ENCODE results near the gene AKNA. TPM values are rescaled to one million over a fixed set of nuclear protein-coding genes. Genes with fewer than 3 reads are reported as not detected.

The AKNA gene
- total RNA-seq, 3 donors from 2014 or later, result 20.1 to 52.0 (median 35.7) TPM

DNA sequence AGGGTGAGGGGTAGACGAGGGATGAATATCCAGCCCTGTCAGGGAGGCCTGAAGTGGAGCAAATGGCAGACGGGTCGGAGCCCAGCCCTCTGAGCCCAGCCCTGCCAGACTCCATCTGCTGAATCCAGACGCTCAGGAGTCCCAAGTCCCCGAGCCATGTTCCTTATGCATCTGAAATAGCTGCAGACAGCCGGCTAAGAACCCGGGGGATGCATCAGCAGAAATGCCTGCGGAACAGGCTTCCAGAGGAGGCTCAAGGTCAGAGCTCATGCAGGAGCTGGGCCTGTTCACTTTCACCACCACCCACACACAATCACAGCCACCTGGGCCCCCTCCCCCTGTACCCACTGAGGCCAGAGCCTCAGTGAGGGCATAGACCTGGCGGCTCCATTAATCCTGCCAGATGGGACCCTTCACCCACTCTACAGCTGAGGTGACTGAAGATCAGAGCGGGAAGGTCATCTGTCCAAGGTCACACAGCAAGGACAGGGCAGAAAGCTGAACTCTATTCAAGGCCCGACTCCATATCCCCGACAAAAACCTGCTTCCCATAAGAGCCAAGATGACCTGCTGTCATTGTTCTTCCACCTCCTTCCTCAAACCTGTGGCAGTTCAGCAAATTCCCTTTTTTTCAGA is 24.4 kb upstream of the AKNA start:
- no peak for TF ChIP-seq POLR2AphosphoS5 (IDR thresholded peaks at IDR 0.05)
- TF ChIP-seq, protein P1, sequence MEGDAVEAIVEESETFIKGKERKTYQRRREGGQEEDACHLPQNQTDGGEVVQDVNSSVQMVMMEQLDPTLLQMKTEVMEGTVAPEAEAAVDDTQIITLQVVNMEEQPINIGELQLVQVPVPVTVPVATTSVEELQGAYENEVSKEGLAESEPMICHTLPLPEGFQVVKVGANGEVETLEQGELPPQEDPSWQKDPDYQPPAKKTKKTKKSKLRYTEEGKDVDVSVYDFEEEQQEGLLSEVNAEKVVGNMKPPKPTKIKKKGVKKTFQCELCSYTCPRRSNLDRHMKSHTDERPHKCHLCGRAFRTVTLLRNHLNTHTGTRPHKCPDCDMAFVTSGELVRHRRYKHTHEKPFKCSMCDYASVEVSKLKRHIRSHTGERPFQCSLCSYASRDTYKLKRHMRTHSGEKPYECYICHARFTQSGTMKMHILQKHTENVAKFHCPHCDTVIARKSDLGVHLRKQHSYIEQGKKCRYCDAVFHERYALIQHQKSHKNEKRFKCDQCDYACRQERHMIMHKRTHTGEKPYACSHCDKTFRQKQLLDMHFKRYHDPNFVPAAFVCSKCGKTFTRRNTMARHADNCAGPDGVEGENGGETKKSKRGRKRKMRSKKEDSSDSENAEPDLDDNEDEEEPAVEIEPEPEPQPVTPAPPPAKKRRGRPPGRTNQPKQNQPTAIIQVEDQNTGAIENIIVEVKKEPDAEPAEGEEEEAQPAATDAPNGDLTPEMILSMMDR (IDR thresholded peaks at IDR 0.05), result no peak
- no peak for TF ChIP-seq POLR2A (IDR thresholded peaks at IDR 0.05)
- Histone ChIP-seq H3K4me1 (no peaks in the 10 kb centered on the region), H3K27ac (no peak overlapping the region), H3K27me3 (no peaks in the 10 kb centered on the region), H3K36me3 (no peaks in the 10 kb centered on the region), H3K4me3 (no peak overlapping the region), H3K9me3 (no peaks in the 10 kb centered on the region)
- no peak for DNase-seq (ENCODE audit: low spot score in 2 of 2)
- intact Hi-C loops (cut with DNase I; ENCODE audit: low total_unique reads), result no loop called here

DNA sequence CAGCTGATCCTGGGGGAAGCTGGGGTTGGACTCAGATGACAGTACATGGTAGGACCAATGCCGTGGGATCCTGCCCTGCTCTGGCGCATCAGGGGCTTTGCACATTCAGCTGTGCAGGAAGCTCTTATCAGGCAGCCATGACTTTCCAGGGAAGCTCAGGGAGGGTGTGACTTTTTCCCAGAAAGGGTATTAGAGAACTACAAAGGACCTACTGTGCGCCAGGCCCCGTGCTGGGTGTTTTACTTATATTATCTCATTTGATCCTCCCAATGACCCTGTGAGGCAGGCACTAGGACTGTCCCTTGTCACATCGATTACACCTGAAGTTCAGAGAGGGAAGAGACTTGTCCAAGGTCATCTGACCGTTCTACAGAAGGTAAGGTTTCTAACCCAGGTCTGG is 23.7 kb upstream of the AKNA start:
- no peak overlapping the region for H3K27ac ChIP-seq
- no peak overlapping the region for H3K4me3 ChIP-seq
- no peaks in the 10 kb centered on the region for H3K9me3 ChIP-seq
- H3K27me3 ChIP-seq, result no peaks in the 10 kb centered on the region
- H3K36me3 ChIP-seq, result no peaks in the 10 kb centered on the region
- no peak for DNase-seq (ENCODE audit: low spot score in 2 of 2)
- no peaks in the 10 kb centered on the region for H3K4me1 ChIP-seq
- no peak for TF ChIP-seq POLR2AphosphoS5 (IDR thresholded peaks at IDR 0.05)
- no peak for TF ChIP-seq POLR2A (IDR thresholded peaks at IDR 0.05)
- TF ChIP-seq, protein P1 (IDR thresholded peaks at IDR 0.05), result no peak
- intact Hi-C loops (cut with DNase I; ENCODE audit: low total_unique reads), result no loop called here

DNA sequence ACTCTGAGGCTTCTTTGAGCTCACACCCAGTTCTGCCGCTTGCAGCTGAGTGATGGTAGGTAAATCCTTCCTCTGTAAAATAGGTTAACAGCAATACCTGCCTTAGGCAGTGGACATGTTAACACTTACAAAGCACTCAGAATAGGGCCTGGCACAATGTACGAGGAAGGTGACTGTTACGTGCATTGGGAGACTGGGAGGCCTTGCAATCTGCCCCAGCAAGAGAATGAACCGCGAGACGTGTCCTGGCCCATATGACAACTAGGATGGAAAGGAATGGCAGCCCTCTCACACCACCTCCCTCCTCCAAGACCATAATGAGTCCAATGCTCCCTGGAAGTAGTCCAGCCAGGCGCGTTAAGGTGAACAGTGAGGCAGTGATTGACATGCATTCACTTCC is 23.1 kb upstream of the AKNA start:
- Histone ChIP-seq H3K4me3 (no peak overlapping the region), H3K9me3 (no peaks in the 10 kb centered on the region), H3K27ac (no peak overlapping the region), H3K4me1 (no peaks in the 10 kb centered on the region), H3K27me3 (no peaks in the 10 kb centered on the region), H3K36me3 (no peaks in the 10 kb centered on the region)
- TF ChIP-seq POLR2A (IDR thresholded peaks at IDR 0.05), result no peak
- no peak for TF ChIP-seq POLR2AphosphoS5 (IDR thresholded peaks at IDR 0.05)
- TF ChIP-seq, protein P1 (IDR thresholded peaks at IDR 0.05), result no peak
- DNase-seq (ENCODE audit: low spot score in 2 of 2), result no peak
- intact Hi-C loops (cut with DNase I; ENCODE audit: low total_unique reads), result no loop called here

DNA sequence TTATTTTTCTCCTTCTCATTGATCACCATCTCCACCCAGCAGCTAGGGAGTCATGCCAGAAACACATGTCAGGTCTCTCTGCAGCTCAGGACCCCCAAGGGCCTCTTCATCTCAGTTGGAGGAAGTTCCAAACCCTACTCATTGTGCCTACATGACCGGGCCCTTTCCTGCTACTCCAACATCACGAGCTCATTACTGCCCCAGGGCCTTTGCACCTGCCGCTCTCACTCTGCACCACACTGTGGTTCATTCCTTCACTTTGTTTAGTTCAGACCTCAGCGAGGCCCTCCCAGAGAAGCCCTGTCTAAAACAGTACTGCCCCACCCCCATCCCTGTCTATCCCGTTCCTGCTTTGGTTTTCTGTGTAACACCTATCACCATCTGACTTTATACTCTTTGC is 22.1 kb upstream of the AKNA start:
- H3K27me3 ChIP-seq, result no peaks in the 10 kb centered on the region
- no peaks in the 10 kb centered on the region for H3K9me3 ChIP-seq

More for the DNA sequence above, 22.1 kb upstream of the AKNA start:
- no peak for TF ChIP-seq POLR2A (IDR thresholded peaks at IDR 0.05)
- TF ChIP-seq POLR2AphosphoS5 (IDR thresholded peaks at IDR 0.05), result no peak
- TF ChIP-seq, protein P1 (IDR thresholded peaks at IDR 0.05), result no peak
- intact Hi-C loops (cut with DNase I; ENCODE audit: low total_unique reads), result loop anchor here (5.0 kb wide), 1 partner anchor 1153 kb away; no protein-coding TSS in a partner anchor
- H3K4me3 ChIP-seq, result no peak overlapping the region
- H3K27ac ChIP-seq, result no peak overlapping the region
- DNase-seq (ENCODE audit: low spot score in 2 of 2), result no peak
- no peaks in the 10 kb centered on the region for H3K36me3 ChIP-seq
- no peaks in the 10 kb centered on the region for H3K4me1 ChIP-seq
